ENCODE measurements around the gene CCDC27.
A peak's percentile ranks its signal among the peaks of the same experiment; 100 is the strongest.

CCDC27 gene

DNA sequence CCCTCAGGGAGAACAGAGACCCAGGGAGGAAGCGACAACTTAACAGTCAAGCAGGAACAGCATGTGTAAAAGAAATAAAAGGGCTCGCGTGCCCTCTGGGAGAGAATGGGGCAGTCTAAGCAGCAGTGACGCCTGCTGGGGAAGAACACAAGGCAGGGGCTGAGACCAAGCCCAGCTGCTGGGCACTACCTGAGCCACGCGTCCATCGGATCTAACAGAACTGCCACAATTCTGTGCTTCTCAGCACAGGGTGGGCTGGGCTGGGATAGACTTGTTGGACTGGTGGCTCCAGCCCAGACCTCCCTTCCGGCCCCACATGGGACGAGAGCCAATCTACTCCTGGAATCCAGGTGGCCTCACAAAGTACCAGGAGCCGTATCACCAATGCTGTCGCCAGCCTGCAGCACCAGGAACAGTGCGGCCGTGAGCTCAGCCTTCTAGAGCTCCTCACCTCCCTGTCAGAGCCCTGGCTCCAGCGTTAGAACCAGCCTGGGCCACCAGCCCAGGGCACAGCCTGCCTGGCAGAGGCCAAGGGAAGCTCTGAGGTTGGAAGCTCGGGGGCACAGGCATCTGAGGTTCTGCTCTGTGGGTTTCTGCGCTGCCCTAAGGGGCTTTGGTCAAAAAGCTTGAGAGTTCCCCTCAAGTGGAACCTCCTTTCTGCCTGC, 36.6 kb downstream of the CCDC27 start:
- DNase-seq (ENCODE audit: low read depth, low spot score): no peak
- POLR2A ChIA-PET: no interaction called here
- TF ChIP-seq, protein P1, sequence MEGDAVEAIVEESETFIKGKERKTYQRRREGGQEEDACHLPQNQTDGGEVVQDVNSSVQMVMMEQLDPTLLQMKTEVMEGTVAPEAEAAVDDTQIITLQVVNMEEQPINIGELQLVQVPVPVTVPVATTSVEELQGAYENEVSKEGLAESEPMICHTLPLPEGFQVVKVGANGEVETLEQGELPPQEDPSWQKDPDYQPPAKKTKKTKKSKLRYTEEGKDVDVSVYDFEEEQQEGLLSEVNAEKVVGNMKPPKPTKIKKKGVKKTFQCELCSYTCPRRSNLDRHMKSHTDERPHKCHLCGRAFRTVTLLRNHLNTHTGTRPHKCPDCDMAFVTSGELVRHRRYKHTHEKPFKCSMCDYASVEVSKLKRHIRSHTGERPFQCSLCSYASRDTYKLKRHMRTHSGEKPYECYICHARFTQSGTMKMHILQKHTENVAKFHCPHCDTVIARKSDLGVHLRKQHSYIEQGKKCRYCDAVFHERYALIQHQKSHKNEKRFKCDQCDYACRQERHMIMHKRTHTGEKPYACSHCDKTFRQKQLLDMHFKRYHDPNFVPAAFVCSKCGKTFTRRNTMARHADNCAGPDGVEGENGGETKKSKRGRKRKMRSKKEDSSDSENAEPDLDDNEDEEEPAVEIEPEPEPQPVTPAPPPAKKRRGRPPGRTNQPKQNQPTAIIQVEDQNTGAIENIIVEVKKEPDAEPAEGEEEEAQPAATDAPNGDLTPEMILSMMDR (IDR thresholded peaks at IDR 0.05; ENCODE audit: insufficient read depth, low read length, missing control alignments): no peak
- no peak overlapping the region for H3K4me3 ChIP-seq (ENCODE audit: low read depth, low read length)
- CTCF ChIA-PET: interaction anchor here (1.1 kb wide), 1 partner anchor 64 kb away, joined by 3 read pairs; no protein-coding TSS in a partner anchor

DNA sequence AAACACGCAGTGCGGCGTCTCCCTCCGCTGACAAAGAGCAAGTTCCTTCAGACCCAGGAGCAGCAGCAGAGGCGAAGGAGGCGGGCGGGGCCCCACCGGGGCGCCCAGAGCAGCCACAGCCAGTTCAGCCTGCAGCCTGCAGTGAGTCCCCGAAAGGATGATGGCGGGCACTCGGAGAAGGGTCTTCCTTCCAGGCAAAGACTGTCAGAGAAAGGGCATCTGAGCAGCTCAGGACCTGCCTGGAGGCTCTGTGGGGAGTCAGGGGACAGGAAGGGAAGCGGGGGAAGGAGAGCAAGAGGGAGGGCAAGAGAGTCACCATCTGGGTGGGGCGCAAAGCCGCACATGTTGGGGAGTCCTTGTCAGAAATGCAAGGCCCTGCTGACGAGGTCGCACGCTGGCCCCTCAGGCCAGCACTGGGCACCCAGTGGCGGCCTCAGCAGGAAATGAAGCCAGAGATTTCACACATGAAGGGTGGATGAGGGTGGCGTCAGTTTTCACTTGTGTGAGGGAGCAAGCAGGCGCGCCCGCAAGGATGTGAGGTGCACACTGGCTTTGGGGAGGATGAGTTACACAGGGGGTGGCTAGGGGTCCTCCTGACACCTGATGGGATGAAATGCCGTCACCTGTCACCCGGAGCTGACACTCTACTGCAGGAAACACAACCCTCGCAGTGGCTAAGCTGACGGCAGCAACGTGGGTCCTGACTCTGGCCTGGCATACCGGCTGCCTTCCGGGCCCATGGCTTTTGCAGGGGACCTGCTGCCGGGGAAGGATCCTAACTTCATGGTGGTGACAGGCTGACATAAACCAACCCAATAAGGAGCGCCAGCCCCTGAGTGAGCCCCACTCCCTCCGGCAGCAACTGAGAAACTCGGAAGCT, 37.4 kb downstream of the CCDC27 start:
- TF ChIP-seq, protein P1 (IDR thresholded peaks at IDR 0.05; ENCODE audit: insufficient read depth, low read length, missing control alignments): no peak
- no peak for DNase-seq (ENCODE audit: low read depth, low spot score)
- CTCF ChIA-PET: interaction anchor here (1.1 kb wide), 2 partner anchors 14 to 65 kb away, joined by 3 read pairs; no protein-coding TSS in a partner anchor
- POLR2A ChIA-PET: no interaction called here
- H3K4me3 ChIP-seq (ENCODE audit: low read depth, low read length): no peak overlapping the region

DNA sequence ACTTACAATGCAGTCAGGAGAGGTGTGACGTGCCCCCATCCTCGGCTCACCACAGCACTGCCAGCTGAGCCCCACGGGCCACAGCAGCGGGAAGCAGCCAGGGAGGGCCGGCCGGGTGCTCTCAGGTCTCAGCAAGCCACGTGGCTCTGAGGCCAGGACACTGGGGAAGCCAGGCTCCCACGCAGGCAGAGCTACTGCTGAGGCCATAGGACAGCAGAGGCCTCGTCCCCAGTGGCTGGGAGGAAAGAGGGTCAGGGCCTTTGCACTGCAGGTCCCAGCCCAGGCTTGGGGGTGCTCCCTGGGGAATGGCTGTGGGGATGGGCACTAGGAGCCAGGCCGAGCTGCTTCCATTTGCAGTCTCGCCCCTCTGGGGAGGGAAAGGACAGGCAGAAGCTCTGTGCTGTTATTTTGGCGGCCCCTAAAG, 38.3 kb downstream of the CCDC27 start:
- TF ChIP-seq, protein P1 (IDR thresholded peaks at IDR 0.05; ENCODE audit: insufficient read depth, low read length, missing control alignments): no peak
- ChIA-PET CTCF (interaction anchor here (1.1 to 1.9 kb wide), 2 partner anchors 12 to 14 kb away, joined by 3 to 6 read pairs; no protein-coding TSS in a partner anchor), POLR2A (no interaction called here)
- H3K4me3 ChIP-seq (ENCODE audit: low read depth, low read length): no peak overlapping the region
- no peak for DNase-seq (ENCODE audit: low read depth, low spot score)

DNA sequence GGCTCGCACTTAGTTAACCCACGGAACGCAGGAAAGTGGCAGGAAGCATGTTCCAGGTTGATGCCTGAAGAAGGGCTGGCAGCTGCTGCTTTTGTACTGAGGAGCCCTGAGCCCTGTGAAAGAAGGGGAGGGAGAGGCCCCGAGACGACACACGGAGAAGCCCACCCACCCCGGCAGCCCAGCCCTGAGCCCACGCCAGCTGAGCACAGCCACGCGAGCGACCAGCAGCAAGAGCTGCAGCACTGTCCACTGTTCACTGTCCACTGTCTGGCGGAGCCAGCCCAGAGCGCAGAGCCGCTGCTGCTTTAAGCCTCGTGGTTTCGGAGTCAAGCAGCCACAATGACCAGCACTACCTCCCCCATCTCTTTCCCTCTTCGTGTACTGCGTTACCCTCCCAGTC, 38.7 kb downstream of the CCDC27 start:
- no peak overlapping the region for H3K4me3 ChIP-seq (ENCODE audit: low read depth, low read length)
- CTCF ChIA-PET: interaction anchor here (1.1 to 1.9 kb wide), 2 partner anchors 11 to 15 kb away, joined by 3 to 6 read pairs; no protein-coding TSS in a partner anchor
- POLR2A ChIA-PET: no interaction called here
- TF ChIP-seq, protein P1 (IDR thresholded peaks at IDR 0.05; ENCODE audit: insufficient read depth, low read length, missing control alignments): no peak
- DNase-seq (ENCODE audit: low read depth, low spot score): no peak

DNA sequence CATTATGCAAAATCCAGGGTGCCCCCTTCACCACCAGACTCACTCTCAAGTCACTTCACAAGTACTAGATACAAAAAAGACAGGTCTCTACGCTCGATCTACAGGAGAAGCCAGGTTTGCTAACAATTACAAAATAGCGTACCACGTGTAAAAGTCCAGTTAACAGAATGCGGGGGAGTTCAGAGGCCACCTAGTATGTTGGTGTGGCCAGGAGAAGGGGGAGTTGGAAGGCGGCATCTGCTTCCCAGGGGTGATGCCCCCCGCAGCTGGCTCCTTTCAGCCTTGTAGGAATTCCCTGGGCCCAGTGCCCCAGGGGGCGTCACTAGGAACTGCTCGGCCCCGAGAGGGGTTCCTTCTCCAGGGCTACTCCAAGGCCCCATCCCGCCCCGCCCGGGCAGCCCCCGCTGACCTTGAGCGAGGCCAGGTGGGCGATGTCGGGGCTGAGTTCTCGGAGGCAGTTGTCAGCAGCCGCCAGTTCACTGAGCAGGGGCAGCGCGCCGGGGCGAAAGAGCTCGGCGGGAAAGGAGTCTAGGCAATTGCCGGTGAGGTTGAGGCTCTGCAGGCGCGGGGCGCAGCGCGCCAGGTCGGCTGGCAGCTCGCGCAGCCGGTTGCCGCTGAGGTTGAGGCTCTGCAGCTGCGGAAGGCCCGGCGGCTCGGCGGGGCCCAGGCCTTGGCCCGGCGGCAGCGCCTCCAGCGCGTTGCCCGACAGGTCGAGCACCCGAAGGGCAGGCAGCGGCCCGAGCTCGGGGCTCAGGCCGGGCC, 43.4 kb downstream of the CCDC27 start:
- no peak for DNase-seq (ENCODE audit: low read depth, low spot score)
- TF ChIP-seq, protein P1 (IDR thresholded peaks at IDR 0.05; ENCODE audit: insufficient read depth, low read length, missing control alignments): no peak
- peak overlapping the region; percentile 81 for H3K4me3 ChIP-seq (ENCODE audit: low read depth, low read length)
- ChIA-PET POLR2A (interaction anchor here (1.0 to 1.8 kb wide), 2 partner anchors 8 to 14 kb away, joined by 3 to 4 read pairs; no protein-coding TSS in a partner anchor), CTCF (interaction anchor here (1.4 to 1.7 kb wide), 3 partner anchors 10 to 71 kb away, joined by 4 read pairs; no protein-coding TSS in a partner anchor)

All from AG04449 (cell line).